G401 (cell line): ENCODE results near the gene MRPS2. TPM values are rescaled to one million over a fixed set of nuclear protein-coding genes. Genes with fewer than 3 reads are reported as not detected.
"Not testable (repeated sequence)": the region's sequence is repeated elsewhere in the genome, so short reads cannot be mapped to it uniquely, and the experiment has no call there.

ENCODE experiments used
- DNase-seq: peaks from one replicate; pipeline ENCODE4 v3.0.0-alpha.2; 2015; ENCODE audit warnings: low spot score
- in situ Hi-C: cut with HindIII; loops from 2 replicates; pipeline ENCODE4 v1.10.0; 2016; ENCODE audit warnings: low sequenced_read_pairs, mixed read lengths
- total RNA-seq: library from RNA; depleted of rRNA; stranded (reverse); fragments of >200 nt; shearing (Covaris generic); gene quantifications from 2 replicates; pipeline ENCODE4 v1.2.3, GENCODE V29; 2014; rRNA removed

The MRPS2 gene
- total RNA-seq, 1 experiment from 2014 or later: 53.5 TPM

GRCh38 chr9:135547756-135548736 lies 47.6 kb downstream of the MRPS2 start:
- in situ Hi-C loops: no loop called here

GRCh38 chr9:135549478-135550343 lies 49.2 kb downstream of the MRPS2 start:
- in situ Hi-C loops: loop anchor here (10.0 kb wide), 1 partner anchor 175 kb away; no protein-coding TSS in a partner anchor
- DNase-seq: not testable (repeated sequence)

More at GRCh38 chr9:135547756-135548736, 47.6 kb downstream of the MRPS2 start:
- no peak for DNase-seq

DNA sequence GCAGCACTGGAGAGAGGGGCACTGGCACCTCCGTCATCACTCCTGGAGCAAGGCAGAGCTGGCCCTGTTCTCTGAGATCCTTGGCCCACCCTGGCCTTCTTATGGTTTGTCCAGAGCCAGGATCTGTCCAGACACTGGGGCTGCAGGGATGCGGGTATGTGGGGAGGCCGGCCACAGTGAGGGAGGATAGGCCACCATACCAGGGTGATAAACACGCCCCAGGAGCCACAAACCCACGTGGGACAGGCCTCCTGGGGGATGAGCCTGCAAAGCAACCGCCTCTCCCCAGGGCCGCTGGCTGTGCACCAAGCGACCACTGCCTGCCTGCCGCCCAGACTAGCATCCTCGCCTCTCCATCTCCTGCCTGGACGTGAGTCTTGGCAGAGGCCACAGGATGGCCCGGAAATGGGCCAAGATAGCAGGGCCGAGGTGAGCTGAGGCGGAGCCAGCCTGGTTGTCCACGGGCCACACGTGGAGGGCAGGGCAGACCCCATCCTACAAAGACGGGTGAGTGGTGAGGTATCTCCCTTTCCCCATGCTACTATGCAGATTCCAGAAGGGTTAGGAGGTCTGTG lies 49.9 kb downstream of the MRPS2 start:
- no peak for DNase-seq
- in situ Hi-C loops: loop anchor here (10.0 kb wide), 1 partner anchor 176 kb away; no protein-coding TSS in a partner anchor

DNA sequence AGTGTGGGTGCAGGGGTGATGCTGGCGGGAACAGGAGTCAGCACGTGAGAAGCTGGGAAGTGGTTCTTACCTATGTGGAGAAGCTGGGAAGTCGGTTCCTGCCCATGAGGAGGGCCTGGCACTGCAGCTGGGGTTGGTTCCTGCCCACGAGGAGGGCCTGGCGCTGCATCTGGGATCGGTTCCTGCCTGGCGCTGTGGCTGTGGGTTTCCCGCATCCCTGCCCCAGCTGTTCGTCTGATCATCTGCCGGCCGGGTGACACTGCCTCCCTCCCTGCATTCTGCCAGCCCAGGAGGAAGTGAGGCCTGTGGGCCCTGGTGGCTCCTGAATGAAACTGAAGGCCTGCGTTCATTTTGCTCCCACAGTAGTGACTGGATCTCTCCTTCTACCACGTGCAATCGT lies 50.5 kb downstream of the MRPS2 start:
- in situ Hi-C loops: loop anchor here (10.0 kb wide), 1 partner anchor 176 kb away; no protein-coding TSS in a partner anchor
- DNase-seq: no peak

DNA sequence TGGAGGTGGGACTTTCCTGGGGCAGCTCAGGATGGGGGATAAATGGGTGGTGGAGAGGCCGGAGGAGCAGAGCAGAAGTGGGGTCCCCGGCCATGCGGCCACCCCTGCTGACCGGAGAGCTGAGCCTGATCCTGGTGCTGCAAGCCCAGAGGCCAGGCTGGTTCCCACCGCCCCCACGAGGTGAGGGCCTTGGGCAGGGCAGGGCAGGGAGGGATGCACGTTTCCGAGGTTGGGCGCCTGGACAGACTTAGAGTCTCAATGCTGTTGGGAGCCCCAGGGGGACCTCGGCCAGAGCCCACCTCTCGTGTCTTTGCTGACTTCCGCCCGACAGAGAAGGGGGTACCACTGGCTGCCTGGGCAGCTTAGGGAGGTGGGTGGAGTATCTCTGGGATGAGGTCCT lies 51.0 kb downstream of the MRPS2 start:
- in situ Hi-C loops: loop anchor here (10.0 kb wide), 1 partner anchor 177 kb away; no protein-coding TSS in a partner anchor
- DNase-seq: no peak

DNA sequence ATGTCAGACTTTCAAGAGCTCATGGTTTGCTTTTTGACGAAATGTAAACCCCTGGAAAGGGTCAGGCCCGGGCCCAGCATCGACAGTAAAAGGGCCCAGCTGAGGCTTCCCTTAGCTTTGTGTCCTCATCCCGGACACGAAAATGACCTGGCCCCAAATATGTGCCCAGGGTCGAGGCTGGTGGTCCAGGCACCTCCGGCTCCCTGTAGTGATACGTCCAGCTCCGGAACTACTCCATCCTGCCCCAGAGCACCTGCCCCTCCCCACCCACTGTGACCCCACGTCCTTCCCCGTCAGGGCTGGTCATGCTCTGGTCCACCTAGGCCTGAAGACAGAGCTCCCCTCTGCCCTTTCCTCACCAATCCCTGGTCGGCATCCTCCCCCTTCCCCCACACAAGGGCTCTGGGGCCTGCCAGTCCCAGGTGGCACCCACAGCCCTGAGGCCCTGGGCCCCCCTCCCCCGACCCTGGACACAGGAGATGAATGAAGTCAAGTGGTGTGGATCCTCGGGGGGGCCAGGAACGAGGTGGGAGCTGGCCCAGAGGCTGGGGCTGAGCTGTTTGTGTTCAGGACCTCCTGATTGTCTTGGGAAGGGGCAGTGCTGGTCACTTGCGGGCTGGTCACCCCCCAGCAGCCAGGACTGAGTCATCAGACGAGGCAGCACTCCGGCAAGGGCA lies 51.7 kb downstream of the MRPS2 start:
- in situ Hi-C loops: loop anchor here (10.0 kb wide), 1 partner anchor 177 kb away; no protein-coding TSS in a partner anchor
- no peak for DNase-seq

DNA sequence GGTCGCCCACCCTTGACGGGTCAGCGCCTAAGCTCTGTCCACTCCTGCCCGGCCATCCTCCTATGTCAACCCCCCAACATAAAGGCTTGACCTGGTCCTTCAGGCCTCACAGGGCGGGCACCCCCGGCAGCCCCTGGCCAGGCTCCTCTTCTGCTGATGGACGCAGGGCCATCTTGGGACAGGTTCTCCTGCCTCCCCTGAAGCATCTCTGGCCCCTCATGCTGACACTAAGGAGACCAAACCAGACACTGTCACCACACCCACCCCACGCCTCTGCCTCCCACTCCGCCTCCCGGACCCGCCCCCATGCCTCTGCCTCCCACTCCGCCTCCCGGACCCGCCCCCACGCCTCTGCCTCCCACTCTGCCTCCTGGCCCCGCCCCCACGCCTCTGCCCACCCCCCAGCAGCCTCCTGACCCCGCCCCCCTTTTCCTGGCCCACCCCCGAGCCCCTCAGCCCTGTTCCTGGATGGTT lies 52.3 kb downstream of the MRPS2 start:
- DNase-seq: no peak
- in situ Hi-C loops: loop anchor here (10.0 kb wide), 1 partner anchor 178 kb away; no protein-coding TSS in a partner anchor

Other genes with a start within 250 kb of the MRPS2 start
- 13.7 and 17.9 TPM in 2 replicates for gene PPP1R26, start 20.9 kb upstream of the MRPS2 start, total RNA-seq
- gene LCN1, start 20.8 kb downstream of the MRPS2 start, total RNA-seq: not detected in 2 replicates
- not detected in 2 replicates for gene OBP2A, start 45.4 kb downstream of the MRPS2 start, total RNA-seq
- gene PAEP, start 61.1 kb downstream of the MRPS2 start, total RNA-seq: not detected in 2 replicates
- not detected in 2 replicates for gene GLT6D1, start 138.9 kb downstream of the MRPS2 start, total RNA-seq
- gene LCN9, start 162.6 kb downstream of the MRPS2 start, total RNA-seq: not detected in 2 replicates
- gene SOHLH1, start 198.8 kb downstream of the MRPS2 start, total RNA-seq: not detected in 2 replicates
- gene KCNT1, start 201.5 kb downstream of the MRPS2 start, total RNA-seq: not detected in 2 replicates